ENCODE measurements around the gene PRKAG2. TPM values are rescaled to one million over a fixed set of nuclear protein-coding genes. Genes with fewer than 3 reads are reported as not detected.

Gene PRKAG2
- total RNA-seq, 1 experiment from 2014 or later, result 23.9 TPM

GRCh38 chr7:151704299-151704959, 172.5 kb downstream of the PRKAG2 start:
- BruUV-seq (replicated peaks), result no TSS peak
- H3K9me3 ChIP-seq (ENCODE audit: low read length), result no peaks in the 10 kb centered on the region
- POLR2A ChIA-PET (ENCODE audit: unreplicated experiment), result no interaction called here
- no peak overlapping the region for H3K27ac ChIP-seq (ENCODE audit: low read length)
- H3K4me2 ChIP-seq (ENCODE audit: low read length), result no peak overlapping the region
- H3F3A ChIP-seq (ENCODE audit: low read length, unreplicated experiment), result no peaks in the 10 kb centered on the region
- H3K4me3 ChIP-seq (ENCODE audit: low read length), result no peak overlapping the region
- H3K79me2 ChIP-seq (ENCODE audit: low read length), result no peaks in the 10 kb centered on the region
- CTCF ChIA-PET, result no interaction called here
- TF ChIP-seq EZH2 (IDR thresholded peaks at IDR 0.05; ENCODE audit: low read length, unreplicated experiment), result no peak
- TF ChIP-seq EZH2phosphoT487 (IDR thresholded peaks at IDR 0.05; ENCODE audit: borderline replicate concordance, low read length), result no peak
- TF ChIP-seq, protein P1, sequence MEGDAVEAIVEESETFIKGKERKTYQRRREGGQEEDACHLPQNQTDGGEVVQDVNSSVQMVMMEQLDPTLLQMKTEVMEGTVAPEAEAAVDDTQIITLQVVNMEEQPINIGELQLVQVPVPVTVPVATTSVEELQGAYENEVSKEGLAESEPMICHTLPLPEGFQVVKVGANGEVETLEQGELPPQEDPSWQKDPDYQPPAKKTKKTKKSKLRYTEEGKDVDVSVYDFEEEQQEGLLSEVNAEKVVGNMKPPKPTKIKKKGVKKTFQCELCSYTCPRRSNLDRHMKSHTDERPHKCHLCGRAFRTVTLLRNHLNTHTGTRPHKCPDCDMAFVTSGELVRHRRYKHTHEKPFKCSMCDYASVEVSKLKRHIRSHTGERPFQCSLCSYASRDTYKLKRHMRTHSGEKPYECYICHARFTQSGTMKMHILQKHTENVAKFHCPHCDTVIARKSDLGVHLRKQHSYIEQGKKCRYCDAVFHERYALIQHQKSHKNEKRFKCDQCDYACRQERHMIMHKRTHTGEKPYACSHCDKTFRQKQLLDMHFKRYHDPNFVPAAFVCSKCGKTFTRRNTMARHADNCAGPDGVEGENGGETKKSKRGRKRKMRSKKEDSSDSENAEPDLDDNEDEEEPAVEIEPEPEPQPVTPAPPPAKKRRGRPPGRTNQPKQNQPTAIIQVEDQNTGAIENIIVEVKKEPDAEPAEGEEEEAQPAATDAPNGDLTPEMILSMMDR (conservative IDR thresholded peaks at IDR 0.05; ENCODE audit: low read depth, low read length), result no peak
- DNase-seq (no peak), ATAC-seq (no peak)
- no peak overlapping the region for H2AFZ ChIP-seq (ENCODE audit: low read length)
- no peaks in the 10 kb centered on the region for H3K9me2 ChIP-seq (replicated peaks; ENCODE audit: low read length)
- no peak overlapping the region for H3K9ac ChIP-seq (ENCODE audit: low read length)
- no peaks in the 10 kb centered on the region for H4K20me1 ChIP-seq (ENCODE audit: low read length)
- H3K36me3 ChIP-seq (ENCODE audit: low read depth, low read length), result no peaks in the 10 kb centered on the region
- intact Hi-C loops (cut with micrococcal nuclease), result no loop called here
- H3K27me3 ChIP-seq (ENCODE audit: low read length), result no peaks in the 10 kb centered on the region
- H3K4me1 ChIP-seq (ENCODE audit: insufficient read depth, low read length), result peaks cover 9% of the 10 kb centered on the region; the same call in 1 of the 2 replicates

GRCh38 chr7:151702961-151703360, 174.0 kb downstream of the PRKAG2 start:
- ChIA-PET CTCF (no interaction called here), POLR2A (ENCODE audit: unreplicated experiment) (interaction anchor here (0.6 kb wide), 1 partner anchor 53 kb away, joined by 3 read pairs; no protein-coding TSS in a partner anchor)
- no peak overlapping the region for H3K4me2 ChIP-seq (ENCODE audit: low read length)
- no peak overlapping the region for H3K4me3 ChIP-seq (ENCODE audit: low read length)
- no peaks in the 10 kb centered on the region for H3K27me3 ChIP-seq (ENCODE audit: low read length)
- no peaks in the 10 kb centered on the region for H3K79me2 ChIP-seq (ENCODE audit: low read length)
- no peak overlapping the region for H2AFZ ChIP-seq (ENCODE audit: low read length)
- H3K9ac ChIP-seq (ENCODE audit: low read length), result no peak overlapping the region
- H3F3A ChIP-seq (ENCODE audit: low read length, unreplicated experiment), result no peaks in the 10 kb centered on the region
- DNase-seq, result no peak
- no peak for ATAC-seq
- intact Hi-C loops (cut with micrococcal nuclease), result no loop called here
- BruUV-seq (replicated peaks), result no TSS peak
- H3K9me3 ChIP-seq (ENCODE audit: low read length), result no peaks in the 10 kb centered on the region
- peaks cover 9% of the 10 kb centered on the region; the same call in 1 of the 2 replicates for H3K4me1 ChIP-seq (ENCODE audit: insufficient read depth, low read length)
- H3K27ac ChIP-seq (ENCODE audit: low read length), result no peak overlapping the region
- TF ChIP-seq, protein P1 (conservative IDR thresholded peaks at IDR 0.05; ENCODE audit: low read depth, low read length), result no peak
- TF ChIP-seq EZH2phosphoT487 (IDR thresholded peaks at IDR 0.05; ENCODE audit: borderline replicate concordance, low read length) (no peak), EZH2 (IDR thresholded peaks at IDR 0.05; ENCODE audit: low read length, unreplicated experiment) (no peak)
- no peaks in the 10 kb centered on the region for H4K20me1 ChIP-seq (ENCODE audit: low read length)
- no peaks in the 10 kb centered on the region for H3K36me3 ChIP-seq (ENCODE audit: low read depth, low read length)
- no peaks in the 10 kb centered on the region for H3K9me2 ChIP-seq (replicated peaks; ENCODE audit: low read length)

DNA sequence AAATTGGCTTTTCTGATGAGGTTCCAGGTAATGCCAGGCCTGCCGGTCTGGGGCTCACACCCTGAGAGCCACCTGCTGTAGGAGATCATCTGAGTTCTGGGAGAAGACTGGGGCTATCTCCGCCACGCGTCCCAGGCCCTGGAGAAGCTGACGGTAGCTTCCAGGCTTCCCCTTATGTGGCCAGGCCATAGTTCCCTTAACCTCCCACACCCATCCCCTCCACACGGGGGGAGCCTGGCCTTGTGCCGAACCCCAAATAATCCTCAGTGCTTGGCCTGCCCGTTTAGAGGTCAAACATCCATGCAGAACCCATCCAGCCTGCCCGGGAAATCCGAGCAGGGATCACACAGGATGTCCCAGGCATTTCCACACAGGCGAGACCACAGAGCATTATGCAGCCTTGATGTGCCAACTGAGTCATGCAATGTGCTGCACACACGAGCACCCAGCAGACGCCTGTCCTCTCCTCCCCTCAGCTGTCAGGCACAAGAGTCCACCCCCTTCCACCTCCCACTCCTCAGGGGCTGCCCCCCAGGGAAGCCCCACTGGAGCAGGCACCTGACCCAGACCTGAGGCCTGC, 176.2 kb downstream of the PRKAG2 start:
- Histone ChIP-seq H2AFZ (ENCODE audit: low read length) (no peak overlapping the region), H3K36me3 (ENCODE audit: low read depth, low read length) (no peaks in the 10 kb centered on the region), H3K9ac (ENCODE audit: low read length) (no peak overlapping the region), H3K9me2 (replicated peaks; ENCODE audit: low read length) (no peaks in the 10 kb centered on the region), H3K27ac (ENCODE audit: low read length) (no peak overlapping the region), H4K20me1 (ENCODE audit: low read length) (no peaks in the 10 kb centered on the region), H3K4me3 (ENCODE audit: low read length) (no peak overlapping the region), H3K4me2 (ENCODE audit: low read length) (no peak overlapping the region), H3K27me3 (ENCODE audit: low read length) (no peaks in the 10 kb centered on the region), H3K9me3 (ENCODE audit: low read length) (no peaks in the 10 kb centered on the region), H3K79me2 (ENCODE audit: low read length) (no peaks in the 10 kb centered on the region), H3K4me1 (ENCODE audit: insufficient read depth, low read length) (peaks cover 16% of the 10 kb centered on the region), H3F3A (ENCODE audit: low read length, unreplicated experiment) (no peaks in the 10 kb centered on the region)
- no peak for DNase-seq
- TF ChIP-seq, protein P1 (conservative IDR thresholded peaks at IDR 0.05; ENCODE audit: low read depth, low read length), result no peak
- no peak for TF ChIP-seq EZH2phosphoT487 (IDR thresholded peaks at IDR 0.05; ENCODE audit: borderline replicate concordance, low read length)
- no peak for TF ChIP-seq EZH2 (IDR thresholded peaks at IDR 0.05; ENCODE audit: low read length, unreplicated experiment)
- ChIA-PET CTCF (no interaction called here), POLR2A (ENCODE audit: unreplicated experiment) (no interaction called here)
- ATAC-seq, result no peak
- BruUV-seq (replicated peaks), result no TSS peak
- intact Hi-C loops (cut with micrococcal nuclease), result no loop called here

All from PC-3 (cell line).